Brain microvascular endothelial cell (primary cell): ENCODE data around the gene KNSTRN.
A peak's percentile ranks its signal among the peaks of the same experiment; 100 is the strongest.

ENCODE experiments used
- DNase-seq: peaks from one replicate; pipeline ENCODE4 v3.0.0-alpha.2; 2020
- H3K27ac ChIP-seq: fragments of 250-450 bp; sonication (Bioruptor Pico); 2 replicates; pipeline ENCODE4 v1.5.1; 2020; ENCODE audit warnings: mild to moderate bottlenecking, moderate library complexity
- H3K27me3 ChIP-seq: fragments of 250-450 bp; sonication (Bioruptor Pico); replicated peaks from 2 replicates; pipeline ENCODE4 v1.5.1; 2020; ENCODE audit warnings: mild to moderate bottlenecking
- H3K36me3 ChIP-seq: fragments of 250-450 bp; sonication (Bioruptor Pico); replicated peaks from 2 replicates; pipeline ENCODE4 v1.5.1; 2020; ENCODE audit warnings: mild to moderate bottlenecking
- H3K4me3 ChIP-seq: 2 replicates; pipeline ENCODE4 v1.5.1; 2011; ENCODE audit warnings: low read depth, mild to moderate bottlenecking, control low read depth, low read length, moderate library complexity
- CTCF ChIP-seq: IDR thresholded peaks from 2 replicates; pipeline ENCODE4 v1.5.1; 2011; ENCODE audit warnings: low read depth, mild to moderate bottlenecking, moderate library complexity, low read length, control low read depth, inconsistent platforms; ENCODE audit errors: missing control alignments
- in situ Hi-C: cut with HindIII; loops from 2 replicates; pipeline ENCODE4 v1.10.0; 2017; ENCODE audit warnings: low sequenced_read_pairs, low pct_ligation_motif_present

The KNSTRN gene

GRCh38 chr15:40366457-40367370 is 15.8 kb upstream of the KNSTRN start:
- no peak for TF ChIP-seq CTCF
- H3K4me3 ChIP-seq: no peak overlapping the region
- no peaks in the 10 kb centered on the region for H3K36me3 ChIP-seq
- no peaks in the 10 kb centered on the region for H3K27me3 ChIP-seq
- in situ Hi-C loops: no loop called here
- H3K27ac ChIP-seq: no peak overlapping the region
- no peak for DNase-seq

- no peak for DNase-seq
- Histone ChIP-seq H3K36me3 (no peaks in the 10 kb centered on the region), H3K4me3 (no peak overlapping the region), H3K27ac (no peak overlapping the region), H3K27me3 (no peaks in the 10 kb centered on the region)
- no peak for TF ChIP-seq CTCF
- in situ Hi-C loops: no loop called here
Observed at GRCh38 chr15:40367371-40367685, 15.2 kb upstream of the KNSTRN start.

- peak; percentile 72 for DNase-seq
- in situ Hi-C loops: no loop called here
- Histone ChIP-seq H3K27ac (no peak overlapping the region), H3K36me3 (no peaks in the 10 kb centered on the region), H3K4me3 (peak overlapping the region; percentile 33), H3K27me3 (no peaks in the 10 kb centered on the region)
- peak; percentile 68 for TF ChIP-seq CTCF
Observed at GRCh38 chr15:40367686-40368611, 14.6 kb upstream of the KNSTRN start.

GRCh38 chr15:40368719-40369473 is 13.6 kb upstream of the KNSTRN start:
- H3K36me3 ChIP-seq: no peaks in the 10 kb centered on the region
- no peaks in the 10 kb centered on the region for H3K27me3 ChIP-seq
- H3K4me3 ChIP-seq: no peak overlapping the region
- H3K27ac ChIP-seq: no peak overlapping the region
- TF ChIP-seq CTCF: no peak
- in situ Hi-C loops: no loop called here
- DNase-seq: no peak

GRCh38 chr15:40369474-40369869 is 13.0 kb upstream of the KNSTRN start:
- TF ChIP-seq CTCF: no peak
- Histone ChIP-seq H3K27me3 (no peaks in the 10 kb centered on the region), H3K27ac (no peak overlapping the region), H3K36me3 (no peaks in the 10 kb centered on the region), H3K4me3 (no peak overlapping the region)
- in situ Hi-C loops: no loop called here
- DNase-seq: no peak
